ENCODE results near the gene CITED4.

DNA sequence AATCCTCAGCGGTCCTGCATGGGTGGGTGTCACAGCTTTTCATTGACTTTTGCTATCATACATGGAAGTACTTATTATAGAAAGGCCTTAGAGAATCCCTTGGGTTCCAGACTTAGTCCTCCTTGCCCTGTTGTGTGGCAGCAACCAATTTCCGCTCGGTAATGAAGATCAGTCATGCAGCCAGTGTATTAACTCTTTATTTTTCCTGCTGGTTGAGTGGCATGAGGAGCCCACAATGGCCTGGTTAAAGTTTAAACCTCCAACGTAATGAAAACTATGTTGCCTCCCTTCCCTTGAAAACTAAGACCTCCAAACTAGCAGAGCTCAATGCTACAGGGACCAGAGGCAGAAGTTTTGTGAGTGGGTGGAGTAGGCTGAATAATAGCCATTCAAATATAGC, 20.0 kb downstream of the CITED4 start:
- TF ChIP-seq EZH2 (IDR thresholded peaks at IDR 0.05) (no peak), SIN3A (IDR thresholded peaks at IDR 0.05; ENCODE audit: low read depth) (no peak), YY1 (IDR thresholded peaks at IDR 0.05; ENCODE audit: extremely low read depth, insufficient replicate concordance, low read depth, low read length) (no peak), EZH2phosphoT487 (IDR thresholded peaks at IDR 0.05; ENCODE audit: borderline replicate concordance) (no peak), POLR2A (IDR thresholded peaks at IDR 0.05; ENCODE audit: borderline replicate concordance, extremely low read depth, insufficient read depth, insufficient read length) (no peak), POLR2AphosphoS5 (IDR thresholded peaks at IDR 0.05; ENCODE audit: low read depth, low read length) (no peak), CEBPB (IDR thresholded peaks at IDR 0.05; ENCODE audit: low read depth) (no peak), ZNF274 (IDR thresholded peaks at IDR 0.05; ENCODE audit: low read depth, low read length) (no peak), RAD21 (IDR thresholded peaks at IDR 0.05; ENCODE audit: low read depth) (no peak), SRF (IDR thresholded peaks at IDR 0.05; ENCODE audit: low read depth) (no peak)
- TF ChIP-seq, protein P1, sequence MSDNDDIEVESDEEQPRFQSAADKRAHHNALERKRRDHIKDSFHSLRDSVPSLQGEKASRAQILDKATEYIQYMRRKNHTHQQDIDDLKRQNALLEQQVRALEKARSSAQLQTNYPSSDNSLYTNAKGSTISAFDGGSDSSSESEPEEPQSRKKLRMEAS (IDR thresholded peaks at IDR 0.05) = no peak
- TF ChIP-seq, protein P2, sequence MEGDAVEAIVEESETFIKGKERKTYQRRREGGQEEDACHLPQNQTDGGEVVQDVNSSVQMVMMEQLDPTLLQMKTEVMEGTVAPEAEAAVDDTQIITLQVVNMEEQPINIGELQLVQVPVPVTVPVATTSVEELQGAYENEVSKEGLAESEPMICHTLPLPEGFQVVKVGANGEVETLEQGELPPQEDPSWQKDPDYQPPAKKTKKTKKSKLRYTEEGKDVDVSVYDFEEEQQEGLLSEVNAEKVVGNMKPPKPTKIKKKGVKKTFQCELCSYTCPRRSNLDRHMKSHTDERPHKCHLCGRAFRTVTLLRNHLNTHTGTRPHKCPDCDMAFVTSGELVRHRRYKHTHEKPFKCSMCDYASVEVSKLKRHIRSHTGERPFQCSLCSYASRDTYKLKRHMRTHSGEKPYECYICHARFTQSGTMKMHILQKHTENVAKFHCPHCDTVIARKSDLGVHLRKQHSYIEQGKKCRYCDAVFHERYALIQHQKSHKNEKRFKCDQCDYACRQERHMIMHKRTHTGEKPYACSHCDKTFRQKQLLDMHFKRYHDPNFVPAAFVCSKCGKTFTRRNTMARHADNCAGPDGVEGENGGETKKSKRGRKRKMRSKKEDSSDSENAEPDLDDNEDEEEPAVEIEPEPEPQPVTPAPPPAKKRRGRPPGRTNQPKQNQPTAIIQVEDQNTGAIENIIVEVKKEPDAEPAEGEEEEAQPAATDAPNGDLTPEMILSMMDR (IDR thresholded peaks at IDR 0.05 in 2 of 3, conservative IDR thresholded peaks at IDR 0.05 in 1 of 3; ENCODE audit: borderline replicate concordance in 1 of 3, insufficient read depth in 1 of 3, low read depth in 2 of 3, low read length in 2 of 3) = no peak
- TF ChIP-seq, protein P3, sequence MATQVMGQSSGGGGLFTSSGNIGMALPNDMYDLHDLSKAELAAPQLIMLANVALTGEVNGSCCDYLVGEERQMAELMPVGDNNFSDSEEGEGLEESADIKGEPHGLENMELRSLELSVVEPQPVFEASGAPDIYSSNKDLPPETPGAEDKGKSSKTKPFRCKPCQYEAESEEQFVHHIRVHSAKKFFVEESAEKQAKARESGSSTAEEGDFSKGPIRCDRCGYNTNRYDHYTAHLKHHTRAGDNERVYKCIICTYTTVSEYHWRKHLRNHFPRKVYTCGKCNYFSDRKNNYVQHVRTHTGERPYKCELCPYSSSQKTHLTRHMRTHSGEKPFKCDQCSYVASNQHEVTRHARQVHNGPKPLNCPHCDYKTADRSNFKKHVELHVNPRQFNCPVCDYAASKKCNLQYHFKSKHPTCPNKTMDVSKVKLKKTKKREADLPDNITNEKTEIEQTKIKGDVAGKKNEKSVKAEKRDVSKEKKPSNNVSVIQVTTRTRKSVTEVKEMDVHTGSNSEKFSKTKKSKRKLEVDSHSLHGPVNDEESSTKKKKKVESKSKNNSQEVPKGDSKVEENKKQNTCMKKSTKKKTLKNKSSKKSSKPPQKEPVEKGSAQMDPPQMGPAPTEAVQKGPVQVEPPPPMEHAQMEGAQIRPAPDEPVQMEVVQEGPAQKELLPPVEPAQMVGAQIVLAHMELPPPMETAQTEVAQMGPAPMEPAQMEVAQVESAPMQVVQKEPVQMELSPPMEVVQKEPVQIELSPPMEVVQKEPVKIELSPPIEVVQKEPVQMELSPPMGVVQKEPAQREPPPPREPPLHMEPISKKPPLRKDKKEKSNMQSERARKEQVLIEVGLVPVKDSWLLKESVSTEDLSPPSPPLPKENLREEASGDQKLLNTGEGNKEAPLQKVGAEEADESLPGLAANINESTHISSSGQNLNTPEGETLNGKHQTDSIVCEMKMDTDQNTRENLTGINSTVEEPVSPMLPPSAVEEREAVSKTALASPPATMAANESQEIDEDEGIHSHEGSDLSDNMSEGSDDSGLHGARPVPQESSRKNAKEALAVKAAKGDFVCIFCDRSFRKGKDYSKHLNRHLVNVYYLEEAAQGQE (IDR thresholded peaks at IDR 0.05; ENCODE audit: low read depth) = no peak

Measured in HCT116 (cell line).